NCI-H128 (cell line): ENCODE results near the gene EFCAB6.

ENCODE experiments used
- DNase-seq: peaks from one replicate; lab custom pipeline; 2025; ENCODE audit not compliant: unreplicated experiment; lab: John Stamatoyannopoulos, UW

EFCAB6 gene

GRCh38 chr22:43534916-43535315 lies 277.2 kb downstream of the EFCAB6 start:
- DNase-seq: no peak

DNA sequence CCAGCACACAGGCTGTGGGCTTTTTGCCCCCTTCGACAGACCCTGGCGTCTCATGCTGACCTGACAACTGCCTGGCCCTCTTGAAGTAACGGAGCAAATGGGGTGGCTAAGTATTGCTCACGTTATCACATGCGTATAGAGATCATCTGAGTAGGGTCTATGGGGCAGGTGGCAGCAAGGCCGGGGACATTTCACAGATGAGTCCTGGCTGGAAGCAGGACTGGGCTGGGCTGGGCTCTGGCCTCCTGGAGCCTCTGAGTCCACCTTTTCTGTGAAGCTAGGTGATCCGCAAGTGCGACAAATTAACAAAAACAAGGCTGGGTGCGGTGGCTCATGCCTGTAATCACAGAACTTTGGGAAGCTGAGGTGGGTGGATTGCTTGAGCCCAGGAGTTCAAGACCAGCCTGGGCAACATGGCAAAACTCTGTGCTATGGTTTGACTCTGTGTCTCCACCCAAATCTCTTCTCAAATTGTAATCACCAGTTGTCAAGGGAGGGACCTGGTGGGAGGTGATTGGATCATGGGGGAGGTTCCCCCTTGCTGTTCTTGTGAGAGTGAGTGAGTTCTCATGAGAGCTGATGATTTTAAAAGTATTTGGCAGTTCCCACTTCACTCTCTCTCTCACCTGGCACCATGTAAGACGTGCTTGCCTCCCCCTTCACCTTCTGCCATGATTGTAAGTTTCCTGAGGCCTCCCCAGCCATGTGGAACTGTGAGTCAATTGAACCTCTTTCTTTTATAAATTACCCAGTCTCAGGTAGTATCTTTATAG lies 278.3 kb downstream of the EFCAB6 start:
- no peak for DNase-seq

GRCh38 chr22:43533156-43533530 lies 279.0 kb downstream of the EFCAB6 start:
- DNase-seq: no peak

DNA sequence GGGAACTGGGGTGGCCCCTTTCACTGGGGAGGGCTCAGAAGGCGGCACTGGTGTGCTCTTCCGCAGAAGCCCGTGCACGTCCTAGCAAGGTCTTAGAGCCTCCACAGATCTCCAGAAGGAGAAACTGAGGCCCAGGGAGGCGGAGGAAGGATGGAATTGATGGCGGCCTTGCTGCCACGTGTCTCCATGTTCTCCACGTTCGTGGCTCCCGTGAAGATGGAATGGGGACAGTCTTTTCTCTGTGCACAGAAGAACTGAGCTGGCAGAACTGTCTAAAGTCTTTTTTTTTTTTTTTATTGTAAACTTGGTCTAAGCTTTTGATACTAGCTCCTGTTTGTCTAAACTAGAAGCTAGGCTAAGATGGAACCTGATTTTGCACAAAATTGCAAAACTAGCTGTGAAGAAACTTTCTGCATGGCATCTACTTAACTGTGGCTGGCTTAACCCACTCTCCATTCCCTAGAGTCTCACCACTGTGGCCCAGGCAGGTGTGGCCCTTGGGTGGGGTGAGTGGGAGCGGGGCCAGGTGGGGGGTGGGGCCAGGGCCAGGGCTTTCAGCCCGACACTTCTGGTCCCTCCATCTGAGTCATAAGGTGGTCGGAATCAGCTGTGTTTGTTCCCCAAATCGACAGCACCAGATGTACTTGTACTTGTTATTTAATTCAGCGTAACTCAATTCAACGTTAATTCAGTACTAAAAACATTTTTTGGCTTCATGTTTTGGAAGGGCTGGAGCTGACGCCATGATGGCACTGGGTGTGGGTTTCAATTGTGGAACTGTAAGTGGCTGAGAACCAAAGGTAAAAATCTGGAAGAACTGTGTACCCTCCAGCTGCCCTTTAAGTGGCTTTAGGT lies 279.6 kb downstream of the EFCAB6 start:
- DNase-seq: no peak

GRCh38 chr22:43531651-43532050 lies 280.5 kb downstream of the EFCAB6 start:
- no peak for DNase-seq

DNA sequence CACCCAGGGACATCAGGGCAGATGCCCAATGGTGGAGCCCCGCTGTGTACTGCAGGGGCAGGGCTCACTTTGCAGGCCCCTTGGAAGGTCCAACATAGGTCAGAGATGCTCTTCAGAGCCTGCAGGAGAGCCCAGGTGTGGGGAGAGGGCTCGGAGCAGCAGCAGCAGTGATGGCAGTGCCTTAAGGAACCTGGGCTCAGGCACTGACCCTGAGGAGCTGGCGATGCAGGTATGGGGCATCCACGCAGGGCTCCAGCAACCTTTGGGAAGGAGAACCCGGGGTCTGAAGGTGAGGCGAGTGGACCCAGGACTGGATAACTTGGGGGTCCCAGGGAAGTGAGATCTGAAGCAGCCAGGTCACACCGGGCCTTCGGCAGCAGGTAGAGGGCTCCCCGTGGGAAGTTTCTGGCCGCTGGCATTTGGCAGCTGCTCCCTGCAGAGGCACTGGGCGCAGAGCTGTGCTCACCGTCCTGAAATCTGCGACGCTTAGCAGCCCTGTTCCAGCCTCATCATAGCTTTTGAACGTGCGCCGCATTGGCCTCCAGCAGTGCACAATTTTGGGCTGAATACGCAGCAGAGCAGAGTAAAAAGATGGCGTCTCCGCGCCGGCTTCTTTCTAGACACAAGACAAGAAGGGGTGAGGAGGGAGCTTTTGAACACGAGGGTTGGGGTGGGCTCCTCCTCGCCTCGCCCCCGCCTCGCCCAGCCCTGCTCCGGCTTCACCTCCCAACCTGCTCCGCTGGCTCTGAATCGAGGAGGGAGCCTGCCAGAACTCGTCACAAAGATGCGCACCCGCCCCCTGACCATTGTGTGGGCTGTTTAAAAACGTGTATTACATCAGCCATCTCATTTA lies 281.5 kb downstream of the EFCAB6 start:
- no peak for DNase-seq

GRCh38 chr22:43529934-43530333 lies 282.2 kb downstream of the EFCAB6 start:
- DNase-seq: no peak

- DNase-seq: no peak
Observed at GRCh38 chr22:43529461-43529860, 282.6 kb downstream of the EFCAB6 start.

GRCh38 chr22:43528601-43529360 lies 283.3 kb downstream of the EFCAB6 start:
- no peak for DNase-seq

DNA sequence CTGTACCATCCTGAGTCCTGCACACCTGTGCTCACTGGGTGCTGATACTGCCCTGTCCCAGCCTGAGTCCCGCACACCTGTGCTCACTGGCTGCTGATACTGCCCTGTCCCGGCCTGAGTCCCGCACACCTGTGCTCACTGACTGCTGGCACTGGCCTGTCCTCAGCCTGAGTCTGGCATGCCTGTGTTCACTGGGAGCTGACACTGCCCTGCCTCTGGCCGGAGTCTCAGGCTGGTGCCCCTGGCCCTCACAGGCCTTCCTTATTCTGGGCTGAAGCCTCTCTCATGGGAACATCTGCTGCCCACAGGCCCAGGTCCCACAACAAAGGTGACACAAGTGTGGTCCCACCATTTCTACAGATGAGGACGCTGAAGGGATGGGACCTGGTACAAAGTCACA lies 285.2 kb downstream of the EFCAB6 start:
- no peak for DNase-seq

DNA sequence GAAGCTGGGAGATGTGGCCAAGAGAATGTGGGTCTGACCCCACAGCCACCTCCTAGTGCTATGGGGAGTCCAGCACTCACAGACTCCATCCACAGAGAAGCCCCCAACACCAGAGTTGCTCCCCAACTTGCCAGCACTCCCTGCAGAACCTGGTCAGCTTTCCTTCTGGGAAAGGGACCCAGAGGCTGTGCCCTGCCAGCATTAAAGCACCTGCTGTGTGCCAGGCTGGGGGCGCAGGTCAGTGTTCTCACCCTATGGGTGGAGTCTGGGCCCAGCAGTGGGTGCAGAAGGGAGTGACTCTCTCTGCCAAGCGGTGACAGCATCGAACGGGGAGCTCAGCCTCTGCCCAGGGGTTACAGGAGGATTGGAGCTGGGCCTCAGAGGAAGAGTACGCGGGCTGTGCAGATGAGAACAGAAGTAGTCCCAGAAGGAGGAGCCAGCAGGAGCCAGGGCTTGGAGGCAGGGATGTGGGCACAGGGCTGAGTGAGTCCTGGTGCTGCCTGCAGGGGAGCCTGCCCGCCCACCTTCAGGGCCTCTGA lies 285.9 kb downstream of the EFCAB6 start:
- DNase-seq: no peak

DNA sequence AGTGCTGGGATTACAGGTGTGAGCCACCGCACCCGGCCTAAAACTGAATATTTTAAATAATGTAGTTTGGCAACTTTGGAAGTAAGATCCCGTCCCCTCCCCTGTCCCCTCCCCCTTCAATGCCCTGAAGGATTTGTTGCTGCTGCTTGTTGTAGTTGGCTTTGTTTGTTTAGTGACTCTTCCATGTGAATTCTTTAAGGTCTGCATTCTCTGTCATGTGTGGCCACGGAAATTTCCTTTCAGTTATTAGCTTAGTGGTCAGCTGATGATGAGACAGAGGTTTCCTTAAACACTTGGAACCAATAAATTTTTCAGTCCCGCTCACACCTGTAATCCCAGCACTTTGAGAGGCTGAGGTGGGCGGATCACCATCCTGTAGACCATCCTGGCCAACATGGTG lies 290.4 kb downstream of the EFCAB6 start:
- DNase-seq: no peak

GRCh38 chr22:43520632-43521039 lies 291.5 kb downstream of the EFCAB6 start:
- DNase-seq: no peak

GRCh38 chr22:43516996-43517635 lies 295.0 kb downstream of the EFCAB6 start:
- no peak for DNase-seq

DNA sequence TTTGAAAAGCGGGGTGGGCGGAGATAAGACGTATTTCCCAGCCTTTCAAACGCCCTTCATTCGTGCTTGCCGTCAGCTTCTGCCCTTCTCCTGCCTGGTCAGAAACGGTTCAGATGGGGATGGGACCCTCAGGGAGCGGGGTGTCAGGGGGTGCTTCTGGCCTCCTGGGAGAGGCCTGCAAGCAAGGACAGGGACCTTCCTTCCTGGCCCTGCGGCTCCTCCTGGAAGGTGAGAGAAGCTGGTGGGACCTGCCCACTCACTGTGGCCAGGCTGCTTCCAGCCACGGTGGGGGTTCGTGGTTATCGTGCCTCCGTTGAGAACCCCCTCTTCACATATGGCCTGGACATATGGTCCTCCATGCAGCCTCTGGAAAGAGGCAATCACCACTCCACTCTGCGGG lies 295.7 kb downstream of the EFCAB6 start:
- DNase-seq: no peak

- no peak for DNase-seq
Observed at GRCh38 chr22:43515902-43516301, 296.2 kb downstream of the EFCAB6 start.

DNA sequence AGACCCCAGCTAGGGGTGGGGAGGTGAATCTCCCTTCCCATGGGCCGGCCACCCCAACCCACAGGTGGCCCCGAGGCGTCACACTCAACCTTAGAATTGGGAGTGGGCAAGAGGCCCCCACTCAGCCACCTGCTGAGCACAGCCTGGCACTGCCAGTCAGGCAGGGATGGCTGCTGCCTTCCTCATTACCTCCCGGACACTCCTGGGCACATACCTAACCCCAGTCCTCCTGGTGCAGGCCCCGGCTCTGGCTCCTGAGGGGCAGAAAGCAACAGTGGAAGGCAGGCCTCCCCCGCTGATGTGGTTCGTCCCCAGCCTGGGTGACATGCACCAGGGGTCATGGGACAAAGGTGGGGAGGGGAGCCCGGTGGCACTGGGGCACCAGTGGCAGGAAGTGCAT lies 296.7 kb downstream of the EFCAB6 start:
- no peak for DNase-seq

GRCh38 chr22:43514476-43515157 lies 297.5 kb downstream of the EFCAB6 start:
- DNase-seq: no peak

DNA sequence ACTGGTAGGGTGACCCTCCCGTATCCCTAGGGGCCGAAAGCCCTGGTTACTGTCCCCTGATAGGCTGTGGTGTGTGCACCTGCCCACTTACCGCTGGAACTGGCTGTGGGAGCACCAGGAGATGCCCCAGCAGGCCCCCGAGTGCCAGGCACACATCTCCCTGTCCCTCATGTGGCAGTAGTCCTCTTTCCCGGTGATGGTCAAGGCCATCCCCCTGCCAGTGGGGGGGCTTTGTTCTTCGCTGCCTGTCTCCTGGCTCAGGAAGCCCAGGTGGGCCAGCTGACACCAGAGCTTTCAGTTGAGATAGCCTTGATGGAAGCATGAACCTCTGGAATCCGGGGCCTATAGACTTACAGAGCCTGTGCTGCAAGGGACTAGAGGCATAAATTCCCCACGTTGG lies 299.8 kb downstream of the EFCAB6 start:
- no peak for DNase-seq
